SU-DHL-6 (cell line): Measurements from ENCODE around the gene GIMAP8.

Experiments
- H2AFZ ChIP-seq: fragments of 200-600 bp; sonication (generic); 2 replicates; pipeline ENCODE4 v1.6.1; 2014; ENCODE audit warnings: low read depth, mild to moderate bottlenecking, moderate library complexity, mixed read lengths, antibody characterized with exemption, low read length; ENCODE audit not compliant: severe bottlenecking
- H3F3A ChIP-seq: fragments of 200-600 bp; shearing (Covaris generic); 2 replicates; pipeline ENCODE4 v1.6.0; 2016; ENCODE audit warnings: antibody characterized with exemption, mild to moderate bottlenecking; ENCODE audit not compliant: insufficient read depth
- H3K27ac ChIP-seq: fragments of 200-600 bp; sonication (generic); 2 replicates; pipeline ENCODE4 v1.5.1; 2016; ENCODE audit warnings: low read depth, mild to moderate bottlenecking, low read length, moderate library complexity, mixed read lengths
- H3K27me3 ChIP-seq: fragments of 200-600 bp; sonication (generic), shearing (Covaris generic); 2 replicates; pipeline ENCODE4 v1.6.0; 2014; ENCODE audit warnings: mild to moderate bottlenecking, low read length
- H3K36me3 ChIP-seq: fragments of 200-600 bp; sonication (generic); 2 replicates; pipeline ENCODE4 v1.6.1; 2014; ENCODE audit warnings: mild to moderate bottlenecking, low read length, mixed read lengths
- H3K4me2 ChIP-seq: fragments of 300-600, 200-600 bp; shearing (Covaris generic), sonication (generic); 2 replicates; pipeline ENCODE4 v1.6.0; 2014; ENCODE audit warnings: low read length, low read depth, mild to moderate bottlenecking; ENCODE audit not compliant: poor library complexity, severe bottlenecking
- H3K4me3 ChIP-seq: fragments of 200-600 bp; sonication (generic); 2 replicates; pipeline ENCODE4 v1.5.1; 2014; ENCODE audit warnings: antibody characterized with exemption, low read length, mild to moderate bottlenecking, mixed read lengths; ENCODE audit not compliant: insufficient read depth, poor library complexity, severe bottlenecking
- H3K79me2 ChIP-seq: fragments of 200-600 bp; sonication (generic); 2 replicates; pipeline ENCODE4 v1.6.1; 2014; ENCODE audit warnings: mild to moderate bottlenecking, low read length, moderate library complexity; ENCODE audit not compliant: insufficient read depth
- H3K9ac ChIP-seq: fragments of 200-600 bp; sonication (generic); 2 replicates; pipeline ENCODE4 v1.7.0; 2014; ENCODE audit warnings: mild to moderate bottlenecking, low read length
- H3K9me2 ChIP-seq: fragments of 200-600 bp; sonication (generic); replicated peaks from 2 replicates; pipeline ENCODE4 v1.6.1; 2014; ENCODE audit warnings: low read length; ENCODE audit not compliant: insufficient read depth
- H3K9me3 ChIP-seq: fragments of 200-600 bp; sonication (generic); 2 replicates; pipeline ENCODE4 v1.6.1; 2014; ENCODE audit warnings: low read length, mixed read lengths; ENCODE audit not compliant: insufficient read depth
- H4K20me1 ChIP-seq: fragments of 200-600 bp; sonication (generic); 2 replicates; pipeline ENCODE4 v1.6.1; 2014; ENCODE audit warnings: low read depth, mild to moderate bottlenecking, antibody characterized with exemption, low read length, moderate library complexity, mixed read lengths
- CTCF ChIP-seq: fragments of 200-600 bp; sonication (generic); IDR thresholded peaks from one replicate; pipeline ENCODE4 v1.5.1; 2017; ENCODE audit warnings: antibody characterized with exemption, mild to moderate bottlenecking, low read length, moderate library complexity; ENCODE audit not compliant: insufficient read depth, poor library complexity, severe bottlenecking
- EZH2phosphoT487 ChIP-seq: fragments of 200-600 bp; sonication (generic), shearing (Covaris generic); conservative IDR thresholded peaks from 2 replicates; pipeline ENCODE4 v1.6.1; 2018; ENCODE audit warnings: mild to moderate bottlenecking, antibody characterized with exemption, low read length, moderate library complexity, mixed read lengths

Gene GIMAP8

GRCh38 chr7:150448789-150449147, 1.7 kb upstream of the GIMAP8 start:
- no peak overlapping the region for H3K9ac ChIP-seq
- no peak overlapping the region for H2AFZ ChIP-seq
- H3K9me3 ChIP-seq, result no peaks in the 10 kb centered on the region
- no peak overlapping the region for H3K27ac ChIP-seq
- TF ChIP-seq CTCF (peak; percentile 84), EZH2phosphoT487 (no peak)
- no peaks in the 10 kb centered on the region for H3F3A ChIP-seq
- H4K20me1 ChIP-seq, result no peaks in the 10 kb centered on the region
- H3K4me2 ChIP-seq, result no peak overlapping the region
- H3K4me3 ChIP-seq, result no peak overlapping the region
- no peaks in the 10 kb centered on the region for H3K79me2 ChIP-seq
- H3K9me2 ChIP-seq, result no peaks in the 10 kb centered on the region
- no peaks in the 10 kb centered on the region for H3K36me3 ChIP-seq
- peaks cover 4% of the 10 kb centered on the region; the same call in 1 of the 2 replicates for H3K27me3 ChIP-seq

GRCh38 chr7:150449206-150449952, 1.1 kb upstream of the GIMAP8 start:
- no peak overlapping the region for H3K4me3 ChIP-seq
- H3K9ac ChIP-seq, result no peak overlapping the region
- no peak overlapping the region for H3K27ac ChIP-seq
- no peaks in the 10 kb centered on the region for H3K79me2 ChIP-seq
- H3K9me3 ChIP-seq, result no peaks in the 10 kb centered on the region
- no peak for TF ChIP-seq EZH2phosphoT487
- TF ChIP-seq CTCF, result no peak
- H3K27me3 ChIP-seq, result peaks cover 4% of the 10 kb centered on the region; the same call in 1 of the 2 replicates
- no peak overlapping the region for H2AFZ ChIP-seq
- H4K20me1 ChIP-seq, result no peaks in the 10 kb centered on the region
- H3K36me3 ChIP-seq, result no peaks in the 10 kb centered on the region
- H3K9me2 ChIP-seq, result no peaks in the 10 kb centered on the region
- no peaks in the 10 kb centered on the region for H3F3A ChIP-seq
- no peak overlapping the region for H3K4me2 ChIP-seq

GRCh38 chr7:150451097-150451793, 815 bp downstream of the GIMAP8 start:
- no peaks in the 10 kb centered on the region for H3F3A ChIP-seq
- TF ChIP-seq EZH2phosphoT487 (no peak), CTCF (no peak)
- peaks cover 4% of the 10 kb centered on the region; the same call in 1 of the 2 replicates for H3K27me3 ChIP-seq
- no peak overlapping the region for H3K4me2 ChIP-seq
- no peaks in the 10 kb centered on the region for H3K9me2 ChIP-seq
- no peaks in the 10 kb centered on the region for H3K79me2 ChIP-seq
- no peaks in the 10 kb centered on the region for H3K36me3 ChIP-seq
- H4K20me1 ChIP-seq, result no peaks in the 10 kb centered on the region
- H3K4me3 ChIP-seq, result no peak overlapping the region
- H3K9ac ChIP-seq, result no peak overlapping the region
- H3K9me3 ChIP-seq, result no peaks in the 10 kb centered on the region
- H3K27ac ChIP-seq, result no peak overlapping the region
- H2AFZ ChIP-seq, result no peak overlapping the region
